Iris pigment epithelial cell (primary cell): ENCODE results near the gene RPS6KB2.

Source experiments
- DNase-seq: peaks from one replicate; pipeline ENCODE4 v3.0.0-alpha.2; 2011; ENCODE audit warnings: low read depth

Gene RPS6KB2

GRCh38 chr11:67442504-67443404 is 14.5 kb downstream of the RPS6KB2 start:
- DNase-seq, result no peak

GRCh38 chr11:67445515-67445914 is 17.2 kb downstream of the RPS6KB2 start:
- no peak for DNase-seq

GRCh38 chr11:67448220-67448609 is 19.9 kb downstream of the RPS6KB2 start:
- no peak for DNase-seq

GRCh38 chr11:67449116-67449844 is 21.0 kb downstream of the RPS6KB2 start:
- no peak for DNase-seq

- no peak for DNase-seq
These were observed 22.7 kb downstream of the RPS6KB2 start for GRCh38 chr11:67450796-67451657.

- DNase-seq, result no peak
These were observed 23.3 kb downstream of the RPS6KB2 start for GRCh38 chr11:67451658-67451976.

- no peak for DNase-seq
These were observed 24.1 kb downstream of the RPS6KB2 start, which contains the start of gene GPR152 for GRCh38 chr11:67452141-67452952. GPR152 (minus strand) TSS chr11:67452729; CDS start chr11:67452724, 5 bp downstream.

GRCh38 chr11:67453816-67454732 is 25.8 kb downstream of the RPS6KB2 start:
- no peak for DNase-seq

GRCh38 chr11:67455054-67455453 is 26.8 kb downstream of the RPS6KB2 start, which contains the start of gene CABP4:
CABP4 (plus strand) TSS chr11:67455354; CDS start chr11:67455424, 70 bp downstream.
- no peak for DNase-seq

- no peak for DNase-seq
These were observed 27.9 kb downstream of the RPS6KB2 start for GRCh38 chr11:67456068-67456705.

GRCh38 chr11:67457453-67457852 is 29.2 kb downstream of the RPS6KB2 start:
- no peak for DNase-seq

- no peak for DNase-seq
These were observed 30.0 kb downstream of the RPS6KB2 start for GRCh38 chr11:67458266-67458665.

- no peak for DNase-seq
These were observed 34.9 kb downstream of the RPS6KB2 start for GRCh38 chr11:67463186-67463585.

- DNase-seq, result no peak
These were observed 35.6 kb downstream of the RPS6KB2 start for GRCh38 chr11:67463680-67464410.

GRCh38 chr11:67464411-67465188 is 36.3 kb downstream of the RPS6KB2 start:
- peak; percentile 66 for DNase-seq

- DNase-seq, result no peak
These were observed 36.9 kb downstream of the RPS6KB2 start for GRCh38 chr11:67465189-67465510.

- DNase-seq, result peak; percentile 17
These were observed 37.2 kb downstream of the RPS6KB2 start for GRCh38 chr11:67465530-67465929.

GRCh38 chr11:67466367-67466766 is 38.1 kb downstream of the RPS6KB2 start:
- DNase-seq, result no peak
